ENCODE measurements around the gene ADPRH. TPM values are rescaled to one million over a fixed set of nuclear protein-coding genes. Genes with fewer than 3 reads are reported as not detected.

ADPRH gene
- total RNA-seq, 2 donors from 2014 or later: 7.8 to 11.8 TPM

DNA sequence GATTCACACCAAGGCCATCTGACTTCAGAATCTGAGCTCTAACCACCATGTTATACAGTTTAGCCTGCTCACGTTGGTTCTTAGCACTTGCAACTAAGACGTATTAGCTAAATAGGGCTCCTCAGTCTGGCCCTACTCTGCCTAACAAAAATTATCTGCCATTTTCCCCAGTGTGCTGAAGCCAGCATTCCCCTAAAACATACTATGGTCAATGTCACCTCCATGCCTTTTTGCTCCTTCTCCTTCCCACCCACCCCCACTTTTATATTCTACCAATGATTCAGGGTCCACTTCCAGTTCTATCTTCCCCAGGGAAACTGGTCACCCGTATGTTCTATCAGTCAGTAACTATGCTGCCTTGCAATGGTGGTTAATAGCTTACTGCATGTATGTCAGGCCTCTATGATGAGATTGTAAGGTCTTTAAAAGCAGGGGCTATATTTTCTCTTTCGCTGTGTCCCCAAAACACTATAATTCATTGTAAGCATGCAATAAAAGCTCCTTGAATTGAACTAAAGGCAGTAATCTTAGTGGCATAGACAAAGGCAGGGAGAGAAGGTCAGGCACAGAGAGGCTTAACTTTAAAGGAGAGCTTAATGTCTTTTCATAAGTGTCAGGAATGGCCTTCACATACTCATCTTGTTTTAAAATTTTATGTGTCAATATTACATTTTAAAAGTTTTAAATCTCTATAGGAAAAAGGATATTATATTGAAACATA lies 57.8 kb downstream of the ADPRH start:
- Mint-ChIP-seq H3K4me1 (peaks cover 11% of the 10 kb centered on the region), H3K36me3 (ENCODE audit: low read depth) (no peaks in the 10 kb centered on the region), H3K27ac (no peak overlapping the region), H3K9me3 (no peaks in the 10 kb centered on the region), H3K27me3 (ENCODE audit: insufficient read depth) (no peaks in the 10 kb centered on the region), H3K4me3 (no peak overlapping the region)
- no peaks in the 10 kb centered on the region for H3K27me3 ChIP-seq (ENCODE audit: control insufficient read depth, insufficient read depth, low read length, poor library complexity, severe bottlenecking)
- no peaks in the 10 kb centered on the region for H3K36me3 ChIP-seq (ENCODE audit: control insufficient read depth, insufficient read depth, low read length)
- WGBS, 2 experiments (ENCODE audit: insufficient coverage in 1 of 2, insufficient read length in 1 of 2): 91 to 93% methylated on average over 2 to 4 of the region's 4 CpGs
- H3K27ac ChIP-seq (ENCODE audit: low read depth, low read length): no peak overlapping the region
- H3K4me1 ChIP-seq (ENCODE audit: control insufficient read depth, insufficient read depth, low read length): peaks cover 3% of the 10 kb centered on the region
- H3K4me3 ChIP-seq (ENCODE audit: low read length): no peak overlapping the region
- TF ChIP-seq, protein P1, sequence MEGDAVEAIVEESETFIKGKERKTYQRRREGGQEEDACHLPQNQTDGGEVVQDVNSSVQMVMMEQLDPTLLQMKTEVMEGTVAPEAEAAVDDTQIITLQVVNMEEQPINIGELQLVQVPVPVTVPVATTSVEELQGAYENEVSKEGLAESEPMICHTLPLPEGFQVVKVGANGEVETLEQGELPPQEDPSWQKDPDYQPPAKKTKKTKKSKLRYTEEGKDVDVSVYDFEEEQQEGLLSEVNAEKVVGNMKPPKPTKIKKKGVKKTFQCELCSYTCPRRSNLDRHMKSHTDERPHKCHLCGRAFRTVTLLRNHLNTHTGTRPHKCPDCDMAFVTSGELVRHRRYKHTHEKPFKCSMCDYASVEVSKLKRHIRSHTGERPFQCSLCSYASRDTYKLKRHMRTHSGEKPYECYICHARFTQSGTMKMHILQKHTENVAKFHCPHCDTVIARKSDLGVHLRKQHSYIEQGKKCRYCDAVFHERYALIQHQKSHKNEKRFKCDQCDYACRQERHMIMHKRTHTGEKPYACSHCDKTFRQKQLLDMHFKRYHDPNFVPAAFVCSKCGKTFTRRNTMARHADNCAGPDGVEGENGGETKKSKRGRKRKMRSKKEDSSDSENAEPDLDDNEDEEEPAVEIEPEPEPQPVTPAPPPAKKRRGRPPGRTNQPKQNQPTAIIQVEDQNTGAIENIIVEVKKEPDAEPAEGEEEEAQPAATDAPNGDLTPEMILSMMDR (conservative IDR thresholded peaks at IDR 0.05): no peak
- no peaks in the 10 kb centered on the region for H3K9me3 ChIP-seq (ENCODE audit: control insufficient read depth, low read length)
- H3K9ac ChIP-seq (ENCODE audit: extremely low read depth, low read length, poor library complexity, severe bottlenecking): no peak overlapping the region
- DNase-seq: no peak

DNA sequence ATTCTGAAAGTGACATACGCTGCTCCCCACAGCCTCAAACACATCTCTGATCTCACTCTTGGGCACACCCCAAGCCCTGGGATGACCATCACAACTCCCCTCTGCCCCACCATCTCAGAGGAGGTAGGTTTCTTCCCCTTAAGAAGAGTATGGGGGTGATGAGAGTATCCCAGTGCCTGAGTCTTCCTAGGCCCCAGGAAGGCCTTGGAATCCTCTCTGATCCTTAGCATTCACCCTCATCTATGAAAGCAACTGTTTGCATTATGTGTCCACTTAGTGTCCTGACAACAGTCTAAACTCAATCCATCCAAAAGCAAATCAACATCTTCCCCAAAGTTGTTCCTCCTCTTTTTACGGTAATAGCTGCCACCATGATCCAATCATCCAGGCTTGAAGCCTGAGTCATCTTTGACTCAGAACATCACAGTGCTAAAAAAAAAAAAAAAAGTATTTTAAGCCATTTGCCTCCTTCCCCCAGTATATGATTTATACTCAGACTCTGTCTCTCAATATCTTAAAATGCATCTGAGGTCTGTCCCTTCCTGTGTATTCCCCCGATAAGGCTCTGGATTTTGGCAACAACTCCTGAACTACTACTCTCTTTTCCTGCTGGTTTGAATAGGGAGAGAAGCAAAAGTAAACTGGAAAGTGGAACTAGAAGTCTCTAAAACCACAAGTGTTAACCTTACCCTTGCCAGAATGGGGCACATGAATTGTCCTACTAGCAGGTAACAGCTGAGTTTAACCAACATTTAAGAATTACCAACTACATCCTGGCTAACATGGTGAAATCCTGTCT lies 58.6 kb downstream of the ADPRH start:
- peaks cover 3% of the 10 kb centered on the region for H3K4me1 ChIP-seq (ENCODE audit: control insufficient read depth, insufficient read depth, low read length)
- H3K9me3 ChIP-seq (ENCODE audit: control insufficient read depth, low read length): no peaks in the 10 kb centered on the region
- Mint-ChIP-seq H3K4me1 (peaks cover 11% of the 10 kb centered on the region), H3K9me3 (no peaks in the 10 kb centered on the region), H3K36me3 (ENCODE audit: low read depth) (no peaks in the 10 kb centered on the region), H3K27ac (no peak overlapping the region), H3K4me3 (no peak overlapping the region), H3K27me3 (ENCODE audit: insufficient read depth) (no peaks in the 10 kb centered on the region)
- WGBS, 2 experiments (ENCODE audit: insufficient coverage in 1 of 2, insufficient read length in 1 of 2): 98 to 100% methylated on average over 2 to 3 of the region's 3 CpGs
- H3K27me3 ChIP-seq (ENCODE audit: control insufficient read depth, insufficient read depth, low read length, poor library complexity, severe bottlenecking): no peaks in the 10 kb centered on the region
- no peak for DNase-seq
- H3K4me3 ChIP-seq (ENCODE audit: low read length): no peak overlapping the region
- H3K27ac ChIP-seq (ENCODE audit: low read depth, low read length): no peak overlapping the region
- no peaks in the 10 kb centered on the region for H3K36me3 ChIP-seq (ENCODE audit: control insufficient read depth, insufficient read depth, low read length)
- H3K9ac ChIP-seq (ENCODE audit: extremely low read depth, low read length, poor library complexity, severe bottlenecking): no peak overlapping the region
- TF ChIP-seq, protein P1 (conservative IDR thresholded peaks at IDR 0.05): no peak

Other genes starting within 250 kb of the ADPRH start
- gene TMEM39A, start 115.9 kb upstream of the ADPRH start, total RNA-seq: 10 to 100 TPM; 62.3 to 81.8 TPM
- gene POGLUT1, start 110.5 kb upstream of the ADPRH start, total RNA-seq: 10 to 100 TPM; 17.9 to 18.7 TPM
- 100 to 1,000 TPM; 107 to 119 TPM for gene TIMMDC1, start 80.9 kb upstream of the ADPRH start, total RNA-seq
- gene CD80, start 19.9 kb upstream of the ADPRH start, total RNA-seq: 1 to 10 TPM; 2.2 to 2.5 TPM
- gene PLA1A, start 18.4 kb downstream of the ADPRH start, total RNA-seq: 1 to 10 TPM; 2.4 to 5.3 TPM
- gene POPDC2, start 81.1 kb downstream of the ADPRH start, total RNA-seq: 1 to 10 TPM in 1 of 2 donors, under 1 TPM in 1; 0.95 to 1.6 TPM
- gene COX17, start 97.9 kb downstream of the ADPRH start, total RNA-seq: 10 to 100 TPM; 54.1 to 73.7 TPM
- gene CFAP91, start 123.5 kb downstream of the ADPRH start, total RNA-seq: 1 to 10 TPM; 5.1 to 9.8 TPM
- gene NR1I2, start 202.6 kb downstream of the ADPRH start, total RNA-seq: under 1 TPM; 0.20 to 0.29 TPM

All from endodermal cell (in vitro differentiated cells).